Activated CD4-positive, alpha-beta T cell treated with anti-CD3 and anti-CD28 coated beads, Interleukin-2, amount 50 U/mL, for 24 hours (primary cell): ENCODE results near the gene IL20.
A peak's percentile ranks its signal among the peaks of the same experiment; 100 is the strongest.

Experiments
- DNase-seq, 2 donors: peaks; one replicate each; pipeline ENCODE4 v3.0.0-alpha.2; 2020; ENCODE audit warnings: low read depth in 1 of 2, low spot score in 1 of 2

IL20 gene

GRCh38 chr1:206900149-206900548 lies 34.7 kb downstream of the IL20 start:
- no peak for DNase-seq

GRCh38 chr1:206901944-206902343 lies 36.5 kb downstream of the IL20 start:
- no peak for DNase-seq

- DNase-seq = no peak
These were observed 37.3 kb downstream of the IL20 start for GRCh38 chr1:206902702-206903101.

GRCh38 chr1:206903687-206904086 lies 38.3 kb downstream of the IL20 start:
- no peak for DNase-seq

GRCh38 chr1:206904423-206905142 lies 39.2 kb downstream of the IL20 start:
- DNase-seq = no peak

GRCh38 chr1:206905295-206906164 lies 40.1 kb downstream of the IL20 start:
- peak in 1 of 2 donors; percentile 57 for DNase-seq

- DNase-seq = no peak
These were observed 42.0 kb downstream of the IL20 start for GRCh38 chr1:206907304-206907991.

GRCh38 chr1:206908038-206908437 lies 42.6 kb downstream of the IL20 start:
- no peak for DNase-seq

- DNase-seq = no peak
These were observed 43.9 kb downstream of the IL20 start for GRCh38 chr1:206909161-206909882.

- no peak for DNase-seq
These were observed 44.5 kb downstream of the IL20 start for GRCh38 chr1:206909883-206910318.

- DNase-seq = no peak
These were observed 45.7 kb downstream of the IL20 start for GRCh38 chr1:206911064-206911663.

- peak in 1 of 2 donors; percentile 69 for DNase-seq
These were observed 47.1 kb downstream of the IL20 start for GRCh38 chr1:206912445-206913095.

GRCh38 chr1:206913766-206914537 lies 48.5 kb downstream of the IL20 start:
- DNase-seq = no peak

GRCh38 chr1:206915030-206915735 lies 49.8 kb downstream of the IL20 start:
- no peak for DNase-seq

- no peak for DNase-seq
These were observed 50.7 kb downstream of the IL20 start for GRCh38 chr1:206916000-206916709.

- DNase-seq = no peak
These were observed 52.7 kb downstream of the IL20 start for GRCh38 chr1:206918076-206918475.
